ENCODE data around the gene AFF1. TPM values are rescaled to one million over a fixed set of nuclear protein-coding genes. Genes with fewer than 3 reads are reported as not detected.

The AFF1 gene
- total RNA-seq, 2 donors from 2014 or later: 42.8 to 57.0 TPM

GRCh38 chr4:87065021-87065420 lies 130.2 kb downstream of the AFF1 start:
- H3K4me3 ChIP-seq: no peak overlapping the region
- peaks cover 13% of the 10 kb centered on the region for H3K4me1 ChIP-seq
- WGBS, 2 donors: 76 to 80% methylated on average over 6 of the region's 6 CpGs
- TF ChIP-seq CTCF (IDR thresholded peaks at IDR 0.05): no peak
- no peak for TF ChIP-seq POLR2A (IDR thresholded peaks at IDR 0.05)
- intact Hi-C loops (cut with DNase I): no loop called here
- DNase-seq (no peak), ATAC-seq (no peak)
- no peak overlapping the region for H3K27ac ChIP-seq
- no peaks in the 10 kb centered on the region for H3K9me3 ChIP-seq
- no peaks in the 10 kb centered on the region for H3K36me3 ChIP-seq (replicated peaks in 1 of 2; ENCODE audit: insufficient read depth in 1 of 2, low read depth in 2 of 2)
- H3K27me3 ChIP-seq: no peaks in the 10 kb centered on the region

DNA sequence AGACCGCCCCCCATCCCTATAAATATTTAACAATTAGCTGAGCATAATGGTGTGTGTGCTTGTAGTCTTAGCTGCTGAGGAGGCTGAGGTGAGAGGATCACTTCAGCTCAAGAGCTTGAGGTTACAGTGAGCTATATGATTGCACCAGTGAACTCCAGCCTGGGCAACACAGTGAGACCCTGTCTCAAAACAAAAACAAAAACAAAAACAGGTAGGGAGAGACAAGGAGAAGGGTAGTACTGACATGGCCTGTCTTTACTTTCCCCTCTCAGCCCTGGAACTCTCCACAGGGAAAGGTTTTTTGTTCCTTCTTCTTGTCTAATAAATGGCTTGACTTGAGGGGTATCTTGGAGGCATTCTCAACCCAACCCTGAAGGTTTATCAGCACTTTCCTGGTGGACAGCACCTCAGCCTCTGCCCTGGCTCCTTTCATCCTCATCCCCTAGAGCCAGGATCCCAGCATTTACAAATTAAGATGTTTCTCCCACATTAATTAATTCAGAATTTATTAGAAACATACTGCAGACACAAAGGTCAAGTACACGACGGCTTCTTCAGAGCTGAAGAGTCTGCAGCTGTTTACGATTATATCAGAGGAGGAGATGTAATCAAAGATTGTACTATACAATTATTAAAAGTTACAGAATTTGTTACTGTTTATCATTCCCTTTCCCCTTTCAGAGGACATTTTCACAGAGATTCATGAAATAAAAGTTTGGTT lies 131.8 kb downstream of the AFF1 start:
- no peaks in the 10 kb centered on the region for H3K9me3 ChIP-seq
- WGBS, 2 donors: 80 to 88% methylated on average over 4 of the region's 4 CpGs
- intact Hi-C loops (cut with DNase I): no loop called here
- peaks cover 18% of the 10 kb centered on the region for H3K4me1 ChIP-seq
- H3K4me3 ChIP-seq: no peak overlapping the region
- no peak overlapping the region for H3K27ac ChIP-seq
- TF ChIP-seq CTCF (IDR thresholded peaks at IDR 0.05) (no peak), POLR2A (IDR thresholded peaks at IDR 0.05) (no peak)
- no peaks in the 10 kb centered on the region for H3K36me3 ChIP-seq (replicated peaks in 1 of 2; ENCODE audit: insufficient read depth in 1 of 2, low read depth in 2 of 2)
- no peaks in the 10 kb centered on the region for H3K27me3 ChIP-seq
- ATAC-seq (no peak), DNase-seq (no peak)

- Histone ChIP-seq H3K36me3 (replicated peaks in 1 of 2; ENCODE audit: insufficient read depth in 1 of 2, low read depth in 2 of 2) (no peaks in the 10 kb centered on the region), H3K27ac (no peak overlapping the region), H3K9me3 (no peaks in the 10 kb centered on the region), H3K4me1 (peaks cover 21% of the 10 kb centered on the region), H3K4me3 (no peak overlapping the region), H3K27me3 (no peaks in the 10 kb centered on the region)
- DNase-seq: no peak
- intact Hi-C loops (cut with DNase I): no loop called here
- 88 to 92% methylated on average over 2 of the region's 2 CpGs for WGBS, 2 donors
- no peak for TF ChIP-seq POLR2A (IDR thresholded peaks at IDR 0.05)
- TF ChIP-seq CTCF (IDR thresholded peaks at IDR 0.05): no peak
- no peak for ATAC-seq
Observed at GRCh38 chr4:87067124-87067885, 132.5 kb downstream of the AFF1 start.

DNA sequence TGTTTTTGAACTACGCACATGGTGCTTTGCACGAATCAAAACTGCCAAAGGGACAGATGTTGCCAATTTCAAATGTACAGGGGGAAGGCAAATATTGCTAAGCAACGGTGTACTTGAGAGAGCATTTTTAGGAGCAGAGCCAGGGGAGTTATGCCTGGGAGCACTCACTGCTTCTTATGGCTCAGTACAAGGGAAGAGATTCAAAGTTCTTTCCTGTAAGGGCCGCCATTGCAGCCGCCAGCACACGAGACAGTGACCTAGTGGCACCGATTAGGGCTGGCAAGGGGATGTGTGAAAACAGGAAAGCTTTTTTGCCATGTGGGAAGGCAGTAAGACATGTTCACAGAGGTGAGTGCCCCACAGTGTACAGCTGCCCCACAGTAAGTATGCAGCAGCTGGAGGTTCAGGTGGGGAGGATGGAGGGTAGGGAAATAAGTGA lies 133.8 kb downstream of the AFF1 start:
- intact Hi-C loops (cut with DNase I): no loop called here
- TF ChIP-seq POLR2A (IDR thresholded peaks at IDR 0.05): no peak
- no peak for TF ChIP-seq CTCF (IDR thresholded peaks at IDR 0.05)
- Histone ChIP-seq H3K27me3 (no peaks in the 10 kb centered on the region), H3K4me3 (no peak overlapping the region), H3K36me3 (replicated peaks in 1 of 2; ENCODE audit: insufficient read depth in 1 of 2, low read depth in 2 of 2) (no peaks in the 10 kb centered on the region), H3K9me3 (no peaks in the 10 kb centered on the region), H3K4me1 (peaks cover 33% of the 10 kb centered on the region), H3K27ac (peak overlapping the region in 2 of 4 donors; percentile 19 to 40)
- ATAC-seq (peak; percentile 45), DNase-seq (peak in 2 of 4 donors; percentile 26 to 37)
- WGBS, 2 donors: 35 to 37% methylated on average over 7 of the region's 7 CpGs
